C4-2B (cell line): ENCODE measurements around the gene EIF4B.

Experiments used
- ZFX ChIP-seq: fragments of 450-650 bp; IDR thresholded peaks from 2 replicates; pipeline ENCODE4 v1.6.1; 2017
- TF ChIP-seq, protein P1 (sequence below): fragments of 450-650 bp; conservative IDR thresholded peaks from 2 replicates; pipeline ENCODE4 v1.5.1; 2017; ENCODE audit warnings: mild to moderate bottlenecking

DNA sequence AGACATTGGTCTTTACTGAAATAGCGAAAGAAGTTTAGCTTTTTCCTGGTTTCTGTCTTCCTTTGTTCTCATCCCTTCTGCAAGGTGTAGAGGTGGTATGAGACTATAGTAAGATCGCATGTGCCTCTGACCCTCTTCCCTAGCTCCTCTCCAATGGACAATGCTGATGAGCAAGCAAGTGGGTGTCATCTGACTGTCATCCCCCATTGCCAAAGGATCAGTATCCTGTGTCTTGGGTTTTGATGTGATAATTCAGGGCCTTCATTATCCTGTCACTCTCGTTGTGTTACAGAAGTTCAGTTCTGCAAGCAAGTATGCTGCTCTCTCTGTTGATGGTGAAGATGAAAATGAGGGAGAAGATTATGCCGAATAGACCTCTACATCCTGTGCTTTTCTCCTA, 33.6 kb downstream of the EIF4B start:
- TF ChIP-seq, protein P1, sequence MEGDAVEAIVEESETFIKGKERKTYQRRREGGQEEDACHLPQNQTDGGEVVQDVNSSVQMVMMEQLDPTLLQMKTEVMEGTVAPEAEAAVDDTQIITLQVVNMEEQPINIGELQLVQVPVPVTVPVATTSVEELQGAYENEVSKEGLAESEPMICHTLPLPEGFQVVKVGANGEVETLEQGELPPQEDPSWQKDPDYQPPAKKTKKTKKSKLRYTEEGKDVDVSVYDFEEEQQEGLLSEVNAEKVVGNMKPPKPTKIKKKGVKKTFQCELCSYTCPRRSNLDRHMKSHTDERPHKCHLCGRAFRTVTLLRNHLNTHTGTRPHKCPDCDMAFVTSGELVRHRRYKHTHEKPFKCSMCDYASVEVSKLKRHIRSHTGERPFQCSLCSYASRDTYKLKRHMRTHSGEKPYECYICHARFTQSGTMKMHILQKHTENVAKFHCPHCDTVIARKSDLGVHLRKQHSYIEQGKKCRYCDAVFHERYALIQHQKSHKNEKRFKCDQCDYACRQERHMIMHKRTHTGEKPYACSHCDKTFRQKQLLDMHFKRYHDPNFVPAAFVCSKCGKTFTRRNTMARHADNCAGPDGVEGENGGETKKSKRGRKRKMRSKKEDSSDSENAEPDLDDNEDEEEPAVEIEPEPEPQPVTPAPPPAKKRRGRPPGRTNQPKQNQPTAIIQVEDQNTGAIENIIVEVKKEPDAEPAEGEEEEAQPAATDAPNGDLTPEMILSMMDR: no peak
- no peak for TF ChIP-seq ZFX
